T-helper 17 cell (primary cell): ENCODE results near the gene KCNMA1. TPM values are rescaled to one million over a fixed set of nuclear protein-coding genes. Genes with fewer than 3 reads are reported as not detected.
"Not testable (repeated sequence)": the region's sequence is repeated elsewhere in the genome, so short reads cannot be mapped to it uniquely, and the experiment has no call there.

Experiments used
- ATAC-seq: fragments of 150-1000 bp; cut with Tn5 transposase; 2 replicates; pipeline ENCODE4 v1.10.0; 2021; ENCODE audit warnings: mild to moderate bottlenecking, moderate library complexity
- DNase-seq, 3 donors: peaks; one replicate each; pipeline versions ENCODE4 v3.0.0 to v3.0.0-alpha.2; 2020 to 2021
- H3K9me3 ChIP-seq: one replicate; pipeline ENCODE4 v1.7.0; 2013; ENCODE audit warnings: low read length, mild to moderate bottlenecking; ENCODE audit not compliant: control insufficient read depth, poor library complexity, severe bottlenecking
- H3K27ac Mint-ChIP-seq: one replicate; pipeline ENCODE4 v1.8.0; 2022; ENCODE audit warnings: mild to moderate bottlenecking, moderate library complexity, mixed read lengths
- H3K27me3 Mint-ChIP-seq: one replicate; pipeline ENCODE4 v1.8.0; 2022; ENCODE audit warnings: mixed read lengths
- H3K36me3 Mint-ChIP-seq: one replicate; pipeline ENCODE4 v1.8.0; 2022; ENCODE audit warnings: low read depth, mixed read lengths
- H3K4me1 Mint-ChIP-seq: one replicate; pipeline ENCODE4 v1.8.0; 2022; ENCODE audit warnings: mild to moderate bottlenecking, mixed read lengths
- H3K4me3 Mint-ChIP-seq: one replicate; pipeline ENCODE4 v1.8.0; 2022; ENCODE audit warnings: mild to moderate bottlenecking, moderate library complexity, mixed read lengths
- total RNA-seq, 4 donors: library from RNA in 2 of 4; stranded (reverse) in 2 of 4; gene quantifications; one replicate each; pipeline ENCODE4 v1.2.3 and lab custom pipeline; 2022 to 2026

The KCNMA1 gene
- total RNA-seq, 2 donors from 2014 or later = 0.27 TPM; not detected in 1

- no peaks in the 10 kb centered on the region for H3K9me3 ChIP-seq
- ATAC-seq (no peak), DNase-seq (no peak)
- peaks cover 37% of the 10 kb centered on the region for H3K27me3 Mint-ChIP-seq
- H3K27ac Mint-ChIP-seq = no peak overlapping the region
- peaks cover 7% of the 10 kb centered on the region for H3K36me3 Mint-ChIP-seq
- peaks cover 4% of the 10 kb centered on the region for H3K4me1 Mint-ChIP-seq
- H3K4me3 Mint-ChIP-seq = no peak overlapping the region
Measured at GRCh38 chr10:77673101-77673500, 35.5 kb upstream of the KCNMA1 start.

GRCh38 chr10:77671594-77672252 lies 34.1 kb upstream of the KCNMA1 start:
- no peak overlapping the region for H3K4me3 Mint-ChIP-seq
- no peak overlapping the region for H3K27ac Mint-ChIP-seq
- no peaks in the 10 kb centered on the region for H3K9me3 ChIP-seq
- peaks cover 41% of the 10 kb centered on the region for H3K27me3 Mint-ChIP-seq
- DNase-seq (no peak), ATAC-seq (no peak)
- peaks cover 4% of the 10 kb centered on the region for H3K4me1 Mint-ChIP-seq
- H3K36me3 Mint-ChIP-seq = peaks cover 7% of the 10 kb centered on the region

- Mint-ChIP-seq H3K36me3 (peaks cover 7% of the 10 kb centered on the region), H3K27ac (no peak overlapping the region), H3K4me3 (no peak overlapping the region), H3K27me3 (peaks cover 48% of the 10 kb centered on the region), H3K4me1 (peaks cover 4% of the 10 kb centered on the region)
- no peaks in the 10 kb centered on the region for H3K9me3 ChIP-seq
- DNase-seq = no peak
- ATAC-seq = no peak
Measured at GRCh38 chr10:77670817-77671443, 33.3 kb upstream of the KCNMA1 start.

- no peak for ATAC-seq
- Mint-ChIP-seq H3K27ac (no peak overlapping the region), H3K27me3 (peaks cover 52% of the 10 kb centered on the region), H3K4me1 (peaks cover 4% of the 10 kb centered on the region), H3K4me3 (no peak overlapping the region), H3K36me3 (peaks cover 7% of the 10 kb centered on the region)
- DNase-seq = no peak
- no peaks in the 10 kb centered on the region for H3K9me3 ChIP-seq
Measured at GRCh38 chr10:77669892-77670291, 32.3 kb upstream of the KCNMA1 start.

- peaks cover 60% of the 10 kb centered on the region for H3K27me3 Mint-ChIP-seq
- no peak for ATAC-seq
- no peak overlapping the region for H3K27ac Mint-ChIP-seq
- H3K36me3 Mint-ChIP-seq = peaks cover 7% of the 10 kb centered on the region
- no peaks in the 10 kb centered on the region for H3K4me1 Mint-ChIP-seq
- no peak for DNase-seq
- no peak overlapping the region for H3K4me3 Mint-ChIP-seq
- no peaks in the 10 kb centered on the region for H3K9me3 ChIP-seq
Measured at GRCh38 chr10:77667426-77668324, 30.1 kb upstream of the KCNMA1 start.

GRCh38 chr10:77666821-77667220 lies 29.2 kb upstream of the KCNMA1 start:
- no peaks in the 10 kb centered on the region for H3K9me3 ChIP-seq
- Mint-ChIP-seq H3K27me3 (peaks cover 62% of the 10 kb centered on the region), H3K27ac (no peak overlapping the region), H3K36me3 (peaks cover 7% of the 10 kb centered on the region), H3K4me3 (no peak overlapping the region), H3K4me1 (no peaks in the 10 kb centered on the region)
- ATAC-seq = no peak
- no peak for DNase-seq

GRCh38 chr10:77664696-77665095 lies 27.1 kb upstream of the KCNMA1 start:
- H3K4me1 Mint-ChIP-seq = no peaks in the 10 kb centered on the region
- H3K27me3 Mint-ChIP-seq = peaks cover 66% of the 10 kb centered on the region
- ATAC-seq (no peak), DNase-seq (no peak)
- no peak overlapping the region for H3K27ac Mint-ChIP-seq
- H3K9me3 ChIP-seq = no peaks in the 10 kb centered on the region
- no peak overlapping the region for H3K4me3 Mint-ChIP-seq
- H3K36me3 Mint-ChIP-seq = no peaks in the 10 kb centered on the region

- no peak overlapping the region for H3K4me3 Mint-ChIP-seq
- no peak overlapping the region for H3K27ac Mint-ChIP-seq
- DNase-seq = no peak
- H3K36me3 Mint-ChIP-seq = no peaks in the 10 kb centered on the region
- no peaks in the 10 kb centered on the region for H3K4me1 Mint-ChIP-seq
- no peaks in the 10 kb centered on the region for H3K9me3 ChIP-seq
- no peak for ATAC-seq
- peaks cover 60% of the 10 kb centered on the region for H3K27me3 Mint-ChIP-seq
Measured at GRCh38 chr10:77664008-77664407, 26.4 kb upstream of the KCNMA1 start.

- no peaks in the 10 kb centered on the region for H3K9me3 ChIP-seq
- DNase-seq = no peak
- Mint-ChIP-seq H3K27me3 (peaks cover 44% of the 10 kb centered on the region), H3K4me1 (no peaks in the 10 kb centered on the region), H3K36me3 (no peaks in the 10 kb centered on the region), H3K4me3 (no peak overlapping the region), H3K27ac (no peak overlapping the region)
- ATAC-seq = no peak
Measured at GRCh38 chr10:77661674-77662073, 24.1 kb upstream of the KCNMA1 start.

GRCh38 chr10:77661100-77661499 lies 23.5 kb upstream of the KCNMA1 start:
- peaks cover 42% of the 10 kb centered on the region for H3K27me3 Mint-ChIP-seq
- no peaks in the 10 kb centered on the region for H3K4me1 Mint-ChIP-seq
- H3K4me3 Mint-ChIP-seq = no peak overlapping the region
- DNase-seq (no peak), ATAC-seq (no peak)
- H3K9me3 ChIP-seq = no peaks in the 10 kb centered on the region
- no peaks in the 10 kb centered on the region for H3K36me3 Mint-ChIP-seq
- no peak overlapping the region for H3K27ac Mint-ChIP-seq

- not testable (repeated sequence) for H3K9me3 ChIP-seq, H3K4me3 Mint-ChIP-seq, H3K4me1 Mint-ChIP-seq, H3K27ac Mint-ChIP-seq, DNase-seq, H3K36me3 Mint-ChIP-seq, ATAC-seq
- peaks cover 40% of the 10 kb centered on the region for H3K27me3 Mint-ChIP-seq
Measured at GRCh38 chr10:77659046-77659670, 21.6 kb upstream of the KCNMA1 start.

GRCh38 chr10:77653210-77653609 lies 15.6 kb upstream of the KCNMA1 start:
- no peak for ATAC-seq
- no peaks in the 10 kb centered on the region for H3K9me3 ChIP-seq
- Mint-ChIP-seq H3K4me3 (no peak overlapping the region), H3K27ac (no peak overlapping the region), H3K27me3 (peaks cover 28% of the 10 kb centered on the region), H3K36me3 (no peaks in the 10 kb centered on the region), H3K4me1 (no peaks in the 10 kb centered on the region)
- DNase-seq = no peak
